HL-60 (cell line): ENCODE results near the gene NADSYN1.

ENCODE experiments used
- GABPA ChIP-seq: IDR thresholded peaks from 2 replicates; pipeline ENCODE4 v1.6.1; 2012; ENCODE audit warnings: low read depth
- POLR2AphosphoS5 ChIP-seq: IDR thresholded peaks from 2 replicates; pipeline ENCODE4 v1.6.1; 2012; ENCODE audit warnings: low read depth
- SPI1 ChIP-seq: IDR thresholded peaks from 2 replicates; pipeline ENCODE4 v1.6.1; 2012; ENCODE audit warnings: low read depth, mild to moderate bottlenecking, borderline replicate concordance
- TF ChIP-seq, protein P1 (sequence below): IDR thresholded peaks from one replicate; pipeline ENCODE4 v1.5.1; 2011; ENCODE audit warnings: low read length, control low read depth, inconsistent platforms; ENCODE audit not compliant: insufficient read depth
- TF ChIP-seq, protein P2 (sequence below): IDR thresholded peaks from 2 replicates; pipeline ENCODE4 v1.6.1; 2012; ENCODE audit warnings: low read depth; ENCODE audit not compliant: insufficient replicate concordance

DNA sequence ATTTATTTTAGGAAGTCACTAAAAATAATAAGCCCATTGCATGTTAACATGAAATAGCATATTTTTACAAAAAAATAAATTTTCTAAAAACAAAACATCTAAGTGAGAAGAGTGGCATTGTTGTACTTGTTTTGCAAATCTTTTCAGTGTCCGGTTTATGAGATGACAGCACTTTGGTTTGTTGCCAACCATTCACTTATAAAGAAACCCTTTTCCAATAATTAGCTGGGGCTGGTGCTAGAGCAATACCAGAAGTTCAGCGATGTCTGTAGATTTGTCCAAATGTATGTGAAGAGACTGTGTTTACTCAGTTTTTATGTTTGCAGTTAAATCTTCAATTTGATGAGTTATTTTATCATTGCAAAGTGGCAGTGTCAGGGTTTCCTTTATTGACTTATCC is 52.0 kb downstream of the NADSYN1 start:
- TF ChIP-seq, protein P1, sequence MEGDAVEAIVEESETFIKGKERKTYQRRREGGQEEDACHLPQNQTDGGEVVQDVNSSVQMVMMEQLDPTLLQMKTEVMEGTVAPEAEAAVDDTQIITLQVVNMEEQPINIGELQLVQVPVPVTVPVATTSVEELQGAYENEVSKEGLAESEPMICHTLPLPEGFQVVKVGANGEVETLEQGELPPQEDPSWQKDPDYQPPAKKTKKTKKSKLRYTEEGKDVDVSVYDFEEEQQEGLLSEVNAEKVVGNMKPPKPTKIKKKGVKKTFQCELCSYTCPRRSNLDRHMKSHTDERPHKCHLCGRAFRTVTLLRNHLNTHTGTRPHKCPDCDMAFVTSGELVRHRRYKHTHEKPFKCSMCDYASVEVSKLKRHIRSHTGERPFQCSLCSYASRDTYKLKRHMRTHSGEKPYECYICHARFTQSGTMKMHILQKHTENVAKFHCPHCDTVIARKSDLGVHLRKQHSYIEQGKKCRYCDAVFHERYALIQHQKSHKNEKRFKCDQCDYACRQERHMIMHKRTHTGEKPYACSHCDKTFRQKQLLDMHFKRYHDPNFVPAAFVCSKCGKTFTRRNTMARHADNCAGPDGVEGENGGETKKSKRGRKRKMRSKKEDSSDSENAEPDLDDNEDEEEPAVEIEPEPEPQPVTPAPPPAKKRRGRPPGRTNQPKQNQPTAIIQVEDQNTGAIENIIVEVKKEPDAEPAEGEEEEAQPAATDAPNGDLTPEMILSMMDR, result no peak
- no peak for TF ChIP-seq GABPA
- TF ChIP-seq POLR2AphosphoS5, result no peak
- TF ChIP-seq, protein P2, sequence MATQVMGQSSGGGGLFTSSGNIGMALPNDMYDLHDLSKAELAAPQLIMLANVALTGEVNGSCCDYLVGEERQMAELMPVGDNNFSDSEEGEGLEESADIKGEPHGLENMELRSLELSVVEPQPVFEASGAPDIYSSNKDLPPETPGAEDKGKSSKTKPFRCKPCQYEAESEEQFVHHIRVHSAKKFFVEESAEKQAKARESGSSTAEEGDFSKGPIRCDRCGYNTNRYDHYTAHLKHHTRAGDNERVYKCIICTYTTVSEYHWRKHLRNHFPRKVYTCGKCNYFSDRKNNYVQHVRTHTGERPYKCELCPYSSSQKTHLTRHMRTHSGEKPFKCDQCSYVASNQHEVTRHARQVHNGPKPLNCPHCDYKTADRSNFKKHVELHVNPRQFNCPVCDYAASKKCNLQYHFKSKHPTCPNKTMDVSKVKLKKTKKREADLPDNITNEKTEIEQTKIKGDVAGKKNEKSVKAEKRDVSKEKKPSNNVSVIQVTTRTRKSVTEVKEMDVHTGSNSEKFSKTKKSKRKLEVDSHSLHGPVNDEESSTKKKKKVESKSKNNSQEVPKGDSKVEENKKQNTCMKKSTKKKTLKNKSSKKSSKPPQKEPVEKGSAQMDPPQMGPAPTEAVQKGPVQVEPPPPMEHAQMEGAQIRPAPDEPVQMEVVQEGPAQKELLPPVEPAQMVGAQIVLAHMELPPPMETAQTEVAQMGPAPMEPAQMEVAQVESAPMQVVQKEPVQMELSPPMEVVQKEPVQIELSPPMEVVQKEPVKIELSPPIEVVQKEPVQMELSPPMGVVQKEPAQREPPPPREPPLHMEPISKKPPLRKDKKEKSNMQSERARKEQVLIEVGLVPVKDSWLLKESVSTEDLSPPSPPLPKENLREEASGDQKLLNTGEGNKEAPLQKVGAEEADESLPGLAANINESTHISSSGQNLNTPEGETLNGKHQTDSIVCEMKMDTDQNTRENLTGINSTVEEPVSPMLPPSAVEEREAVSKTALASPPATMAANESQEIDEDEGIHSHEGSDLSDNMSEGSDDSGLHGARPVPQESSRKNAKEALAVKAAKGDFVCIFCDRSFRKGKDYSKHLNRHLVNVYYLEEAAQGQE, result no peak
- TF ChIP-seq SPI1, result no peak
